HG03025 (cell line): ENCODE measurements around the gene NUP98.
"Not testable (repeated sequence)": the region's sequence is repeated elsewhere in the genome, so short reads cannot be mapped to it uniquely, and the experiment has no call there.

ENCODE experiments used
- ATAC-seq: cut with Tn5 transposase; IDR thresholded peaks from one replicate; pipeline ENCODE4 v1.9.1; 2021; ENCODE audit warnings: mild to moderate bottlenecking, moderate library complexity; ENCODE audit not compliant: unreplicated experiment, low FRiP score

NUP98 gene

DNA sequence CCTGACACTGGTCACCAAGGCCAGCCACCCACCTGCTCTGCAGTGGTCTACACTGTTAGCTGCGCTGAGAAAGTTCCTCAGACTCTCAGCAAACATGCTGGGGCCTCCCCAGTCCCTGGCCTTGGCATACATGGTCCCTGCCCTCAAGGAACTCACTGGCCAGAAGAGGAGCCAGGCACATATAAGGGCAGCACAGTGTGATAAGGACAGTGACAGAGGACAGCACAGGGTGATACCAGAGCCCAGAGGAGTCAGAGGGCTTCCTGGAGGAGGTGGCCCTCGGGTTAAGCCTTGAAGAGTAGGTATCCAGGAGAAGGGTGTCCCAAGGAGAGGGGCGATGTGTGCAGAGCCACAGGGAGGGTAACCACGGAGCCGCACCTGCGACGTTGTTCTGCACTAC is 151.8 kb downstream of the NUP98 start:
- no peak for ATAC-seq

DNA sequence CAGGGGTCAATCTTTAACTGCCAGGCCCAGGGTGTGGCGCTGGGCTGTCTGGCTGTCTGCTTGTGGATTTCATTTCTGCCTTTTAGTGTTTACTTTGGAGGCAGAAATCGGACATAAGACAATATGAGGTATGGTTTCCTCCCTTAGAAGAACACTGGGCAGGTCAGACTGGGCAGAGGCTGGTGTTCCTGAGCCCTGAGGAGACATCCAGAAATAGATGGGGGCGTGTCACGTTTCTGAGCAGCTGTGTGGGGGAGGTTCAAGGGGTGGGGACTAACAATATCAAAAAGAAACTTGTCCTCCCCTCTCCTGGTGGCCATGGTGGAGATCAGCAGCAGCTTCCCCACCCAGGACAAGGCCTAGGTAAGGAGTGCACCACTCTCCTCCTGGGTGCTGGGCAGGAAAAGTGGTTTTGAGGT is 152.5 kb downstream of the NUP98 start, which contains the start of gene ART1:
Gene ART1, plus strand, starts transcription at position 312 of the 419 bp plus-strand sequence. CDS start 14,086 bp downstream, outside the sequence.
- no peak for ATAC-seq

- ATAC-seq: not testable (repeated sequence)
Observed at GRCh38 chr11:3643102-3643546, 154.2 kb downstream of the NUP98 start.

- no peak for ATAC-seq
Observed at GRCh38 chr11:3642071-3642951, 155.0 kb downstream of the NUP98 start.

GRCh38 chr11:3641701-3642070 is 155.7 kb downstream of the NUP98 start, which contains the start of gene ART5:
TSS of gene ART5 (minus strand) at chr11:3641992. CDS start at chr11:3641862, 130 bp downstream.
- no peak for ATAC-seq

DNA sequence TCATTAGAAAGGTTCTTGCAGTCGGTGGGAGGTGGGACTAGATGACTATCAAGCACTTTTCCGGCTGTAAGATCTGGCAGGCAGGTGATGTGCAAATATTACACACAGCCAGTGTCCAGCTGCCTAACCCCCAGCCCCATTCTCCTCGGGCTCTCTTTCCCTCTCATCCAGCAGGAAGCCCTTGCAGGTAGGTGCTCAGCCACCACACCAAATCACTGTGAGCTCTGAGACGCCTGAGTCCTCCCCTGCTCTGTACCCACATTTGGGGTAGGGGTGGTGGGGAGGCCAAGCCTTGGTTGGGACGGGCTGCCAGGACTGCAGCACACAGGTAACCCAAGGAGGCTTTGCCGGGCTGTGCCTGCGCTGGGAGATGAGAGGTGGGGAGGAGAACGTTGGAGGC is 156.2 kb downstream of the NUP98 start:
- no peak for ATAC-seq

GRCh38 chr11:3639841-3640240 is 157.5 kb downstream of the NUP98 start:
- no peak for ATAC-seq

DNA sequence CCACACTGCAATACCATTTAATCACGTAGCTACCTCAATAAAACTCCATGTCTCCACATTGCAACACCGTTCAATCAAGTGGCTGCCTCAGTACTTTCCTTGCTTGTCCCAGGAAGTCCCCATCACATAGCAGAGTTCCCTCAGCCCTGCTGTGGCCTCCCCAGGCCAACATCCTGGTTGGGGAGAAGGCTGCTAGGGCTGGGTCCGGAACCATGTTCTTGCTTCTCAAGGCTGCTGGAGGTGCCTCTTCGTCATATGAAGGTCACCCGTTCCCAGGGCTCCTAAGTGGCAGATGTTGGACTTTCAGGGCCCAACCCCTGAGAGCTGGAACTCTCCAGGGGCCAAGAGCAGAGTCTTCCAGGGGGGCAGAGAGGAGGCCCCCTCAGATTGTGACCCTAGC is 158.8 kb downstream of the NUP98 start:
- no peak for ATAC-seq

- no peak for ATAC-seq
Observed at GRCh38 chr11:3637201-3637600, 160.2 kb downstream of the NUP98 start.

DNA sequence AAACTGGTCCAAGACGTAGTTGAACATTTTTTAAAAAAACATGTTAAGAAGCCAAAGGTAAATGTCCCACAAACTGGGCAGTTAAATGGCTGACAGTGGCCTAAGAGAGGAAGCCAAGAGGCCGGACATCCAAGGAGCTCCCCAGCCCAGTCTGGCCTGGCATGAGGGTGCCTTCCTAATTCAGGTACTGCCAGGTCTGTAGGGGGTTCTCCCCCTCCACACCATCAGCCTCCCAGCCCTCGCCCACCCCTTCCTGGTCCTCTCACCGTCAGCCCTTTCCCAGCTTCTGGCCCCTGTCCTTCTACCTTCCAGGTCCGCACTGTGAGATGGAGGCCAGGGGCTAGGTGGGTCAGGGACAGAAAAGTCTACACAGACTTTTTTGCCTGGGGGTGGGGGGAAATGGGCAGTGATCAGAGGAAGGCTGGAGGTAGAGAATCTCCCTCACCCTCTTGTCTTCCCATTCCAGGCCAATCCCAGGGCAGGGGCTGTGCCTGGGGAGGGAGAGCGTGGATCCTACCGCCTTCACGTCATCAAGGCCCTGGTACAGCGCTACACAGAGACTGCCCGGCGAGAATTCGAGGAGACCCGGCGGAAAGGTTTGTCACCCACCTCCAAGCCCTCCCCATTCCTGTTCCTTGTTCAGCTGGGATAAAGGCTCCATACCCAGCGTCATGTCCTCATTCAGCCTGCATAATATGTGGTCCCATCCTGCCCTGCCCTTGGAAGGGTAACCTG is 161.5 kb downstream of the NUP98 start:
- ATAC-seq: no peak

DNA sequence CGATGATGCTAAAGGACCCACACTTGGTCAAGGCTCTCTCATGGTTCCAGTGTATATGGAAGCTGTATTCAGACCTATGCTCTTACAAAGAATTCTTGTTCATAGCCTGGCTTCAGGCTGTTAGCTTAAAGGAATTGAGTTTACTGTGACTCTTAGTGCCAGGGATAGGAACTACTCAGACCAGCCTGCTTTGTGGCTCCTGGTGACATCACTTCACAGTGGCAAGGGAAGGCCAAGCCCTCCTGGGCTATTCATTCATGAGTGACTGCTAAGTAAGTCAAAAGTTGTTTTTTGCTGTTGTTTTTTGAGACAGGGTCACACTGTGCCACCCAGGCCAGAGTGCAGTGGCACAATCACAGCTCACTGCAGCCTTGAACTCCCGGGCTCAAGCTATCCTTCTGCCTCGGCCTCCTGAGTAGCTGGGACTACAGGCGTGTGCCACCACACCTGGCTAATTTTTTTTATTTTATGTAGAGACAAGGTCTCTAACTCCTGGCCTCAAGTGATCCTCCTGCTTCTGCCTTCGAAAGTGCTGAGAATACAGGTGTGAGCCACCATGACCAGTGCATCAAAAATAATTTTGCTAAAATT is 165.2 kb downstream of the NUP98 start:
- no peak for ATAC-seq

DNA sequence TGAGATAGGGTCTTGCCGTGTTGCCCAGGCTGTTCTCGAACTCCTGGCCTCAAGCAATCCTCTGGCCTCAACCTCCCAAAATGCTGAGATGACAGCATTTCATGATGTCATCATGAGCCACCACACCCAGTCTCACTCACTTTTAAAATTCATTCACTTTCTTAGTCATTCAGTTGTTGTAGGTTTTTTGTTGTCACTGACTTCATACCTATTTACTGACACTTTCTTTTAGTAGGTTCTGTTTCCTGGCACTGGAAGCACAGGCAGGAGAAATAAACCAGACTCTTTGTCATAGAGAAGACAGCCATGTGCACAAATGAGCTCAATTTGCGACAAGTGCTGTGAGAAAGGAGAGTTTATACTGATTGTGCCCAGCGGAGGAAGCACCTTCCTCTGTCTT is 166.0 kb downstream of the NUP98 start:
- no peak for ATAC-seq

GRCh38 chr11:3627291-3627690 is 170.1 kb downstream of the NUP98 start:
- no peak for ATAC-seq

GRCh38 chr11:3626250-3626960 is 170.9 kb downstream of the NUP98 start:
- ATAC-seq: no peak
